ENCODE results near the gene SLC25A4. TPM values are rescaled to one million over a fixed set of nuclear protein-coding genes. Genes with fewer than 3 reads are reported as not detected.

Gene SLC25A4
- total RNA-seq, 4 donors from 2014 or later, result 122 to 180 (median 157) TPM

- no peak for ATAC-seq
- TF ChIP-seq EP300 (IDR thresholded peaks at IDR 0.05) (no peak), POLR2AphosphoS5 (IDR thresholded peaks at IDR 0.05) (no peak), POLR2A (IDR thresholded peaks at IDR 0.05) (no peak), CTCF (IDR thresholded peaks at IDR 0.05) (no peak)
- 60 to 79% methylated on average over 3 to 7 of the region's 9 CpGs for WGBS, 2 donors (ENCODE audit: low coverage in 1 of 2)
- Histone ChIP-seq H3K27me3 (no peaks in the 10 kb centered on the region), H3K36me3 (peaks cover 4 to 52% of the 10 kb centered on the region in 2 donors), H3K27ac (no peak overlapping the region), H3K4me1 (no peaks in the 10 kb centered on the region), H3K9me3 (no peaks in the 10 kb centered on the region), H3K4me3 (no peak overlapping the region)
Measured at GRCh38 chr4:185167234-185167633, 24.2 kb downstream of the SLC25A4 start.

DNA sequence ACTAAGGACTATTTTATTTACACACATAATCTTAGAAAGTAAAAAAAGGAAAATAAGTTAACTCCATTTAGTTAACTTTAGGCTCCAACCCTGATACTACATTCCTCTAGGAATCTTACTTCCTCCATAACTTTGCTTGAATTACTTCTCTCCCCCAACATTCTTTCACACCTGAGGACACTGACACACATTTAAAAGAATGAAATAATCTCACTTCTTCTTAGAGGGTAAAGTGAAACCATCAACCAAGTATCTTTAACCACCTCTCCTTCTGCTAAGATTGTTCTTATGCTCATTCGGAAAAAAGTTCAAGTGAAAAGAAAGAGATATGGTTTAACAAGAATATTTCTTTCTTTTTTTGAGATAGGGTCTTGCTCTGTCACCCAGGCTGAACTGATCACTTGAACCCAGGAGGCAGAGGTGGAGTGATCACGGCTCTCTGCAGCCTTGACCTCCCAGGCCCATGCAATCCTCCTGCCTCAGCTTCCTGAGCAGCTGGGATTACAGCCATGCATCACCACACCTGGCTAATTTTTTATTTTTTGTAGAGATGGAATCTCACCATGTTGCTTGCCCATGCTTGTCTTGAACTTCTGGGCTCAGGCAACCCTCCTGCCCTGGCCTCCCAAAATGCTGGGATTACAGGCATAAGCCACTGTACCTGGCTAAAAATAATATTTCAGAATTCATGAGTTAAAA lies 28.5 kb downstream of the SLC25A4 start:
- Histone ChIP-seq H3K36me3 (peaks cover 0 to 51% of the 10 kb centered on the region in 2 donors), H3K4me3 (no peak overlapping the region), H3K27ac (no peak overlapping the region), H3K9me3 (no peaks in the 10 kb centered on the region), H3K27me3 (no peaks in the 10 kb centered on the region), H3K4me1 (peaks cover 0 to 5% (median 0%) of the 10 kb centered on the region in 3 donors)
- TF ChIP-seq CTCF (IDR thresholded peaks at IDR 0.05), result no peak
- ATAC-seq, result no peak
- WGBS, 2 donors (ENCODE audit: low coverage in 1 of 2), result 79 to 97% methylated on average over 2 of the region's 2 CpGs

DNA sequence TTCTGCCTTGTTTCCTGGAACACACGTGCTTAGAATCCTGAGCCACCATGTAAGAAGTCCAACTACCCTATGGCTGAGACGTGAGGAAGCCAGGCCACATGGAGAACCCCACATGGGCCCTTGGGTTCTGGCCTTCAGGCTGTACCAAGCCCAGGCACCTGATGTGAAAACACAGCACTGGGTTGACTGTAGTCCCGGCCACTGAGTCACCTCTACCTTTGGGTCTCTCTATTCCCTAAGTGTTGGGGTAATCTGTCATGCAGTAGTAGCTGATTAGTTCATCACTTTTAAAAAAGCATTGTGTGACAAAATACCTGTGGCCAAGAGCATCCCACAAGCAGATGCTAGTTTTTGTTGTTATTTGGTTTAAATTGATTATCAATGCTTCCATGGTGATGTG lies 36.4 kb downstream of the SLC25A4 start:
- no peaks in the 10 kb centered on the region for H3K27me3 ChIP-seq
- H3K9me3 ChIP-seq, result no peaks in the 10 kb centered on the region
- peaks cover 0 to 10% of the 10 kb centered on the region in 2 donors for H3K36me3 ChIP-seq
- TF ChIP-seq POLR2AphosphoS5 (IDR thresholded peaks at IDR 0.05) (no peak), POLR2A (IDR thresholded peaks at IDR 0.05) (no peak), EP300 (IDR thresholded peaks at IDR 0.05) (no peak), CTCF (IDR thresholded peaks at IDR 0.05) (no peak)
- no peak for ATAC-seq
- peaks cover 0 to 29% (median 0%) of the 10 kb centered on the region in 3 donors for H3K4me1 ChIP-seq
- no peak overlapping the region for H3K27ac ChIP-seq
- H3K4me3 ChIP-seq, result no peak overlapping the region
- 100% methylated on average over 3 of the region's 3 CpGs; no CpG with 5 or more reads in 1 of the 2 donors for whole genome bisulfite sequencing, 2 donors (ENCODE audit: low coverage in 1 of 2)

GRCh38 chr4:185182239-185182638 lies 39.2 kb downstream of the SLC25A4 start:
- peaks cover 0 to 35% (median 0%) of the 10 kb centered on the region in 3 donors for H3K4me1 ChIP-seq

More at GRCh38 chr4:185182239-185182638, 39.2 kb downstream of the SLC25A4 start:
- Histone ChIP-seq H3K27me3 (no peaks in the 10 kb centered on the region), H3K4me3 (no peak overlapping the region), H3K27ac (no peak overlapping the region), H3K9me3 (no peaks in the 10 kb centered on the region), H3K36me3 (no peaks in the 10 kb centered on the region)
- TF ChIP-seq POLR2AphosphoS5 (IDR thresholded peaks at IDR 0.05) (no peak), EP300 (IDR thresholded peaks at IDR 0.05) (no peak), POLR2A (IDR thresholded peaks at IDR 0.05) (no peak), CTCF (IDR thresholded peaks at IDR 0.05) (no peak)
- 56 to 68% methylated on average over 2 of the region's 2 CpGs for WGBS, 2 donors (ENCODE audit: low coverage in 1 of 2)
- no peak for ATAC-seq
